NCI-H1436 (cell line): ENCODE measurements around the gene S100Z.
"Not testable (repeated sequence)": the region's sequence is repeated elsewhere in the genome, so short reads cannot be mapped to it uniquely, and the experiment has no call there.

Experiments used
- DNase-seq: peaks from one replicate; lab custom pipeline; 2025; lab: John Stamatoyannopoulos, UW

Gene S100Z

DNA sequence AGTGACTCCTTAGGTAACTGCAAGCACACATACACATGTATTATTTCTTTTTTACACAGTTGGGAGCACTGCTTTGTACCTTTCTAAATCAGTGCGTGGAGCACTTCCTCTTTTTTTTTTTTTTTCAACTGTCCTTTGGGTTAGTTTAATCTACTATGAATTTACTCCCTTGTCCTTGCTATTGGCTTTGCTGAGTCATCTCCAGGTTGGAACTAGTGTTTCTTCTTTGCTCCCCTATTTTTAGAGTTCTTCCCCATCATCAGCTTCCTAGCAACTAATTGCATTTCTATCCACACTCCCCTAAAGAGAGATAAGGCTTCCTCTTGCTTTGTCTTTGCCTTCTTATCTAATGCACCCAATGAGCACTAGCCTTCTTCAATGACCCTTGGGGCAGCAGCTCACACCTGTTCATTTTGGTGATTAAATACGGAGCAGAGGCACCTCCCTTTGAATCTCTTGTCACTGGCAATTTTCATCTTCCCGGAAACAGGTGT is 24.3 kb downstream of the S100Z start:
- DNase-seq, result peak; percentile 95

DNA sequence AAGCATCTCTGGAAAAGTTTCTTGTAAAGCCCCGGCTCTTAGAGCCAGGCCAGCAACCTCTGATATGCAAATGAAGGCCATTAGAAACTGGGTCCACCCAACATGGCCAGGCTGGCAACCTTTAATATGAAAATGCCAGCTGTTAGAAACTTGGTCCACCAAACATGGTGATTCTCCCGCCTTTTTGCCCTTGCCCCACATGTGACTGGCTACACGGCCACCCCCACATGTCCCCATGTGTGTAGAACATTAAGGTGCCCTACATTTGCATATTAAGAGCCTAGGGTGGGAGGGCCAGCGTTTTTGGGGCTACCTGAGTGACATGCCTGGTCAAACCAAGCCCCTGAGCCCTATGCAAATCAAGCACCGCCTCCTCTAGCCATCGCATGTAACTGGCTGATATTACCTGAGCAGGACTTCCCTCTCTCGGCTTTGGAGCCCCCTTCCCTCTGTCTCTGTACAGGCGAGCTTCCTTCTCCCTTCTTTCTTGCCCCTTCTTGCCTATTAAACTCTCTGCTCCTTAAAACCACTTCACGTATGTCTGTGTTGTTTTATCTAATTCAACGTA is 39.0 kb downstream of the S100Z start:
- DNase-seq, result no peak

DNA sequence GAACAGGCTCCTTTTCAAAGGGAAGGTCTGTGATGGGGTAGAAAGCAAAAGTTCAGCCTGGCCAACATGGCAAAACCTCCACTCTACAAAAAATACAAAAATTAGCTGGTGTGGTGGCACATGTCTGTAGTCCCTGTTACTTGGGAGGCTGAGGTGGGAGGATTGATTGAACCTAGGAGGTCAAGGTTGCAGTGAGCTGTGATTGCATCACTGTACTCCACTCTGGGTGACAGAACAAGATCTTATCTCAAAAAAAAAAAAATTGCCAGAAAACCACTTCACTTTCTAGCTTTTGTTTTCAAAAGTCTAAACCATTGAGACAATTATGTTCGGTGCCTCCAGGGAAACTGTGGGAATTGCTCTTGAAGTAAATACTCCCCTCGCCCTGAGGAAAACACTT is 43.5 kb downstream of the S100Z start:
- no peak for DNase-seq

- DNase-seq, result no peak
Measured at GRCh38 chr5:76896196-76896595, 46.4 kb downstream of the S100Z start.

DNA sequence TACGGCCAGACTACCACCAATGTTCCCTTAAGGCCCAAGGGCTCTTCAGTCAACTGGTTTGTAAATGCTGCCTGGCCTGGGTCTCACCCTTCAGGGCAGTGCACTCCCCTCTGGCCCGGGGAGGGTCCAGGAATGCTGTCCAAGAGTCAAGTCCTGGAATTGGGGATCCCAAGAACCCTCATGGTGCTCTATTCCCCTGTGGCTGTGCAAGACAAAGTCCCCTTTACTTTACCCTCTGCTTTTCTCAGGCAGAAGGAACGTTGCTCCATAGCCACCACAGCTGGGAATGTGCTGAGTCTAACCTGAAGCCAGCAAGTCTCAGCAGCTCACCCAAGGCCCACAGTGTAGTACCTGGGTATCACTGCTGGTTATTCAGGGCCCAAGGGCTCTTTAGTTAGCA is 51.7 kb downstream of the S100Z start:
- no peak for DNase-seq

DNA sequence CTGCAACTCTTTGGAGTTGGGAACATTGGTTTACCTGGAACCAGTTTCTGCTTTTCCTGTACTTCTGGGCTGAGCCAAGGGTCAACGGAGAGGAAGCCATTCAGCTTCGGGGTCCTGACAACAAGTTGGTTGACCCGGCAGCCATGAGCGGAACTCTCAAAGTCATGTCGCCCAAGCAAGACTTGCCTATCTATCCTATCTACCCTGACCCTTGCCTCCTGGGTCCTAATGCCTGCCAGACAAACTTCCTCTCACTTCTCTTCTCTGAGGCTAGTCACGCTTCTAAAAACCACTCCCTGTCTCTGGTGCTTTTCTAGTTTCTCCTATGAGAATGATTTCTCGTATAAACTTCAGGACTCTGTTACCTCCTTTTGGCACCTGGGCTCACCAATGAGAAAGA is 58.4 kb downstream of the S100Z start:
- no peak for DNase-seq

- not testable (repeated sequence) for DNase-seq
Measured at GRCh38 chr5:76910344-76910933, 60.6 kb downstream of the S100Z start.

DNA sequence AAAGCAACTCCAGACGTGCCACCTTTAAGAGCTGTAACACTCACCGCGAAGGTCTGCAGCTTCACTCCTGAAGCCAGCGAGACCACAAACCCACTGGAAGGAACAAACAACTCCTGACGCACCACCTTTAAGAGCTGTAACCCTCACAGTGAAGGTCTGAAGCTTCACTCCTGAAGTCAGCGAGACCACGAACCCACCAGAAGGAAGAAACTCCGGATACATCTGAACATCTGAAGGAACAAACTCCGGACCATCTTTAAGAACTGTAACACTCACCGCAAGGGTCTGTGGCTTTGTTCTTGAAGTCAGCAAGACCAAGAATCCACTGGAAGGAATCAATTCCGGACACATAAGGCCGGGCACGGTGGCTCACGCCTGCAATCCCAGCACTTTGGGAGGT is 64.9 kb downstream of the S100Z start:
- not testable (repeated sequence) for DNase-seq

- no peak for DNase-seq
Measured at GRCh38 chr5:76918539-76918938, 68.7 kb downstream of the S100Z start.

DNA sequence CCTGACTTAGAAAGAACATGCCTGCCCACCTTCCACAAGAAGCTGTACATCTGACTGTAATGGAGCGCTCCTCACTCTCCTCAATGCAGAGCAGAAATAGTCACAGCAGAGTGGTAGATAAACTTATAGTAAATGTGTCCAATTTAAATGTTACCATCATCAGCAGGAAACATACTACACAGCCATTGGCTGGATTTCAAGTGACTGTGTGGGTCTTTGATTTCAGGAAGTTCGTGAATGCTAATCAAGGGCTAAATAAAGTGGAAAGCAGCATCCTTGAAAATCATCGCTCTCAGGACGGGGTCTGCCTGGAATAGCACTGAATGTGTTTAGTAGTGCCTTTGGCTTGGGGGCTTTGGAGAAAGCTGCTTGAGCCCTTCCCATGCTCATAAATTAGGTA is 70.7 kb downstream of the S100Z start:
- DNase-seq, result no peak

- DNase-seq, result no peak
Measured at GRCh38 chr5:76926329-76927105, 76.7 kb downstream of the S100Z start.

- no peak for DNase-seq
Measured at GRCh38 chr5:76927961-76928360, 78.1 kb downstream of the S100Z start.

DNA sequence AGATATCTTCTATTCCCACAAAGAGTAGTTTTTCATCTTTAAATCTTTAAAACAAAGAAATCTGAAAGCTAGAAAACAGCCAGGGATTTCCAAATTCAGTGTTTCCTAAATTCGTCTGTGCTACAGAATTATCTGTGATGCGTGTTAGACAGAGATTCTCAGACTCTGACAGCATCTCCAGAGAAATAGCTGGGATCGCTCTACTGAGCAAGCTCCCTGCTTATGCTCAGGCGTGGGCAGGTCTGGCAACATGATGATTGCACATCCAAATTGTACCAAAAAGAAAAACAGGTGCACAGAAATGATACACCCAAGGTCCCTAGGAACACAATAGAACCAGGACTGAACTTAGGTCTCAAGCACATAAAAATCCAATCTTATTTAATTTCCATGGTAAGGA is 80.3 kb downstream of the S100Z start:
- DNase-seq, result no peak

GRCh38 chr5:76938177-76938576 is 88.4 kb downstream of the S100Z start:
- no peak for DNase-seq

GRCh38 chr5:76941000-76941399 is 91.2 kb downstream of the S100Z start:
- no peak for DNase-seq

DNA sequence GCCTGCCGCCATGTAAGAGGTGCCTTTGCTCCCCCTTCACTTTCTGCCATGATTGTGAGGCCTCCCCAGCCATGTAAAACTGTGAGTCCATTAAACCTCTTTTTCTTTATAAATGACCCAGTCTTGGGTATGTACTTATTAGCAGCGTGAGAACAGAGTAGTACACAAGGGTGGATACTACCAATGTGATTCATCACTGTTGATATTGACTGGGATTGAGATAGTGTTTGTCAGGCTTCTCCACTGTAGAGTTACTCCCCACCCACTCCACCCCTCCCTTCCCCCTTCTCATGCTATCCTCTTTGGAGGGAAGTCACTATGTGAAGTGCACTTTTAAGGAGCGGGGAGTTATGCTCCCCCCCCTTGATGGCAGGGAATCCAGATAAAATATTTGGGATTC is 91.6 kb downstream of the S100Z start:
- no peak for DNase-seq

DNA sequence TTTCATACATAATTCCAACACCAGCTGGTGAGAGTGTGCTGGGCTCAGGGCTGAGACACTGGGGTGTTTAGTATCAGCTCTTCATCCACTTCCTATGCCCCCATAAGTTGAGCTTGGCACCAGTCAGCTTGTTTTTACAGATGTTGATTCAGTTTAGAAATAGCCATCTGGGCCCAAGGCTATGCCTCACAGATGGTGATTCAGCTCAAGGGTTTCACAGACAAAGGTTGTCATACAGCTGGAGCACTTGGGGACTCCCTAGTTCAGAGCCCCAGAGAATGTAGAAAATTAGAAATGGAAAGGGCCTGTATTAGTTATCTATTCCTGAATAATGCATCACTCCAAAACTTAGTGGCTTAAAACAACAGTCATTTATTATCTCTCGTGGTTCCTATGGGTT is 92.8 kb downstream of the S100Z start:
- DNase-seq, result no peak

- DNase-seq, result no peak
Measured at GRCh38 chr5:76943006-76943405, 93.2 kb downstream of the S100Z start.

- no peak for DNase-seq
Measured at GRCh38 chr5:76944638-76945037, 94.8 kb downstream of the S100Z start.

- not testable (repeated sequence) for DNase-seq
Measured at GRCh38 chr5:76945238-76945637, 95.4 kb downstream of the S100Z start.

DNA sequence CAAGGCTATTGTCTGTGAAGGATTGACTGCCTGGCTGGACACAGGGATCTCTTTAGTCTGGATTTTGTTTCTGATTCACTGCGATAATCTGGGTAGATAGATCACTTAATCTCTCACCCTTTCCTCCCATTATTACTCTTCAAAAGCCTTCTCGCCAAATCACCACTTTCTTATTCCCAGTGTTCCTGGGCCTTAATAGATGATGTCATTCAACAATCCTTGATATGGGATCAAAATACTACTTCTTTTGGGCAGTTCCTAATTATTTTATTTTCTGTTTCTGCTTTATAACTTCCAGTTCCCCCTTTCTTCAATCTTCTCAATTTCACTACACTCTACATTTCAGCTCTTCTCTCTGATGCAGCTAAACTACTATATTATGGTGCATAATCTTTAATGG is 96.3 kb downstream of the S100Z start:
- no peak for DNase-seq

- DNase-seq, result no peak
Measured at GRCh38 chr5:76947082-76947503, 97.3 kb downstream of the S100Z start.

DNA sequence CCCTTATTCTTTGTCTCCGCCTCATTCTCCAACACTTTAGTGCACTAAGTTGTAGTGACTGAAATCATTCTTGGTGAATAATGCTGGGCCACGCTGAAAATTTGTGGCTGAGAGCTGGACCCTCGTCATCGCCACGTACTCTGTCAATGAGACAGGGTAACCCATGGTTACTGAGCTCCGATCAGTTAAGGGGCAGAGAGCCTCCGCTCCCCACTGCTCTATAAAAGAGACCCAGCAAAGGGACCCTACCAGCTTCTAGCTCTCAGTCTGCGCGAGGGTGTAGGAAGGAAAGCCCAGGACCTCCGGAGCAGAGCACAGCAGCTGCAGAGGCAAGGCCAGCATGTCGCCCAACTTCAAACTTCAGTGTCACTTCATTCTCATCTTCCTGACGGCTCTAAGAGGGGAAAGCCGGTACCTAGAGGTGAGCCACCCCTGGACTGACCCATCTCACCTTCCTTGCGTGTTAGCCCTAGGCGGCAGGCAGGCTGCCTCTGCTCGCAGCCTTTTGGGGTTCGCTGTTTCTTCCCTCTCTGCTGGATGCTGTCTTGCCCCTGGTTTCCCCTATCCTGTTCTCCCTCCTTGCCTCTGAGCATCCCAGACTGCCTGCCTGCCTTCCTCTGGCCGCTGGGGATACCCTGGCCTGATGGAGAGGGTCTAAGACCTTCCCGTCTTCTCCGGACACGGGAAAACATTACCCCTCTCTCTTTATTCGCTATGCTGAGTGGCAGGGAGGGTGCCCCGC is 103.2 kb downstream of the S100Z start, which contains the start of gene CRHBP:
Gene CRHBP (plus strand): TSS at position 251 of the 742 bp plus-strand sequence. CDS start 90 bp downstream, at position 341.
- DNase-seq, result no peak
